ENCODE results near the gene ZNF302.
"Not testable (repeated sequence)": the region's sequence is repeated elsewhere in the genome, so short reads cannot be mapped to it uniquely, and the experiment has no call there.

The ZNF302 gene

GRCh38 chr19:34664870-34665269 is 12.6 kb upstream of the ZNF302 start:
- no peak overlapping the region for H3K4me3 ChIP-seq (replicated peaks; ENCODE audit: low read depth, low read length)
- no peak for TF ChIP-seq CTCF (IDR thresholded peaks at IDR 0.05; ENCODE audit: low read length, missing control alignments)
- no peak for DNase-seq (ENCODE audit: low read depth)

- not testable (repeated sequence) for DNase-seq (ENCODE audit: low read depth)
These were observed 12.2 kb upstream of the ZNF302 start for GRCh38 chr19:34665275-34665674.

GRCh38 chr19:34666200-34666957 is 11.1 kb upstream of the ZNF302 start:
- H3K4me3 ChIP-seq (replicated peaks; ENCODE audit: low read depth, low read length), result no peak overlapping the region
- no peak for DNase-seq (ENCODE audit: low read depth)
- no peak for TF ChIP-seq CTCF (IDR thresholded peaks at IDR 0.05; ENCODE audit: low read length, missing control alignments)

More at GRCh38 chr19:34665275-34665674, 12.2 kb upstream of the ZNF302 start:
- H3K4me3 ChIP-seq (replicated peaks; ENCODE audit: low read depth, low read length), result not testable (repeated sequence)

GRCh38 chr19:34666958-34667265 is 10.6 kb upstream of the ZNF302 start:
- no peak for TF ChIP-seq CTCF (IDR thresholded peaks at IDR 0.05; ENCODE audit: low read length, missing control alignments)
- no peak overlapping the region for H3K4me3 ChIP-seq (replicated peaks; ENCODE audit: low read depth, low read length)
- no peak for DNase-seq (ENCODE audit: low read depth)

GRCh38 chr19:34667349-34668076 is 10.0 kb upstream of the ZNF302 start:
- no peak for TF ChIP-seq CTCF (IDR thresholded peaks at IDR 0.05; ENCODE audit: low read length, missing control alignments)
- DNase-seq (ENCODE audit: low read depth), result peak; percentile 16
- H3K4me3 ChIP-seq (replicated peaks; ENCODE audit: low read depth, low read length), result peak overlapping the region; percentile 38

- DNase-seq (ENCODE audit: low read depth); H3K4me3 ChIP-seq (replicated peaks; ENCODE audit: low read depth, low read length): not testable (repeated sequence)
These were observed 9.3 kb upstream of the ZNF302 start for GRCh38 chr19:34668077-34668689.

GRCh38 chr19:34668690-34669089 is 8.8 kb upstream of the ZNF302 start:
- DNase-seq (ENCODE audit: low read depth); H3K4me3 ChIP-seq (replicated peaks; ENCODE audit: low read depth, low read length): not testable (repeated sequence)

GRCh38 chr19:34669305-34669704 is 8.2 kb upstream of the ZNF302 start:
- no peak for TF ChIP-seq CTCF (IDR thresholded peaks at IDR 0.05; ENCODE audit: low read length, missing control alignments)
- DNase-seq (ENCODE audit: low read depth), result no peak
- H3K4me3 ChIP-seq (replicated peaks; ENCODE audit: low read depth, low read length), result no peak overlapping the region

All from fibroblast of pulmonary artery (primary cell).